ENCODE data around the gene JAK1. TPM values are rescaled to one million over a fixed set of nuclear protein-coding genes. Genes with fewer than 3 reads are reported as not detected.
"Not testable (repeated sequence)": the region's sequence is repeated elsewhere in the genome, so short reads cannot be mapped to it uniquely, and the experiment has no call there.

The JAK1 gene
- total and polyA plus RNA-seq, 2 experiments from 2014 or later, result 24.9 to 41.3 TPM

DNA sequence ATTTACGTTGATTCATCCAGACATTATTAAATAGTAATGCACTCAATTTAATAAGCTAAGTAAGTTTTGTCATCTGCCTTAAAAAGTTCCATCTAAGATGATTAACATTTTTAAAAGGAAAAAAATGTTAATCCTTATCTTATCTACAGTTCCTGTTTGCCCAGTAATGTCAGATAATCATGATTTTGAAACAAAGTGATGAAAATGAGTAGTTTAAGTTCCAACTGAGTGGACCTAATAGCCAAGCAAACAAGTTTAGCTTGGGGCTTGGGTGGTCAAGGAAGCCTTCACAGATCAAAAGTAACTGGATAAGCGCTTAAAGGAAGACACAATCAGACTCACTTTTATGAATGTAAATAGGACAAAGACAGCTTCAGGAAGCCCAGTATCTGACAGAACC, 40.5 kb upstream of the JAK1 start:
- peak in 1 of 2 donors; percentile 7 for DNase-seq (ENCODE audit: low read depth in 1 of 2, low spot score in 1 of 2)
- Histone ChIP-seq H3K36me3 (no peaks in the 10 kb centered on the region), H3K4me3 (no peak overlapping the region), H3K27ac (no peak overlapping the region), H3K9me3 (ENCODE audit: low read depth) (no peaks in the 10 kb centered on the region), H3K4me1 (ENCODE audit: low read depth) (no peaks in the 10 kb centered on the region), H3K27me3 (peaks cover 41% of the 10 kb centered on the region)
- TF ChIP-seq CTCF (IDR thresholded peaks at IDR 0.05; ENCODE audit: low read depth, low read length), result no peak

- Histone ChIP-seq H3K36me3 (no peaks in the 10 kb centered on the region), H3K27ac (no peak overlapping the region), H3K4me3 (peak overlapping the region; percentile 35), H3K9me3 (ENCODE audit: low read depth) (no peaks in the 10 kb centered on the region), H3K4me1 (ENCODE audit: low read depth) (no peaks in the 10 kb centered on the region), H3K27me3 (peaks cover 50% of the 10 kb centered on the region)
- DNase-seq (ENCODE audit: low read depth in 1 of 2, low spot score in 1 of 2), result no peak
- no peak for TF ChIP-seq CTCF (IDR thresholded peaks at IDR 0.05; ENCODE audit: low read depth, low read length)
Measured at GRCh38 chr1:65003316-65003664, 36.9 kb upstream of the JAK1 start.

DNA sequence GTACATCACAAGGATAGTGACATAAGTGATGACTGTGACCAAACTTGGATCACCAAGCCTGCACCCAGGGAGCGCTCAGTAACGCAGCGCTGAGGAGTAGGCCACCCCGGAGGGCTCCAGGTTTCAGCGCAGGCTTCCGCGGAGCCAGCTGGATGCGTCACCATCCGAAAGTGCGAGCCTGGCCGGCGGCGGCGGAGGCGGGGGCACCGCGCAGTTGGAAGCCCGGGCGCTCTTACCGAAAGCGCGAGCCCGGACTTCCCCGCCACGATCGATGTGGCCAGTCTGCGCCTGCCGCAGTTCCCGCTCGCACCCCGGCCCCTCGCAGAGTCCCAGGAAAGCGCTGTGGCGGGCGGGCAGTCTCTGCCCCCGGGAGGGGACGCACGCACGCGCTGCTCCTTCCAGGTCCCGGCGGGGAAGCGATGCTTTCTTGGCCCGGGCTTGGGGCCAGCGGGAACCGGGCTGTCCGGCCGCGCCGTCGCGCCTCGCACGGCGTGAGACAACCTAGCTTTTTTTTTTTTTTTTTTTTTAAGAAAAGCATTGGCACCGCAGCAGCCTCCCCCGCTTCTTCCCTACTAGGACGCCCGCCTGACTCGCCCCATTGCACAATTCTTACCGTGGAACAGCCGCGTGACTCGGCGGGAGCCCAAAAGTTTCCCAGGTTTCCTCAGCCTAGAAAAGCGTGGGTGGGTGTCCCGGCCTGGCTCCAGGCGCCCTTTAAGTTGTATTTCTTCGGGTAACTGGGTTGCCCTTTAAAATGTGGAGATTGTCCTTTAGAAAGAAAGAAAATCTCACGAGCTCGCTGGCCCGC, 36.4 kb upstream of the JAK1 start:
- H3K27me3 ChIP-seq, result peaks cover 50% of the 10 kb centered on the region
- TF ChIP-seq CTCF (IDR thresholded peaks at IDR 0.05; ENCODE audit: low read depth, low read length), result peak; percentile 1
- DNase-seq (ENCODE audit: low read depth in 1 of 2, low spot score in 1 of 2), result peak; percentile 70 to 96

DNA sequence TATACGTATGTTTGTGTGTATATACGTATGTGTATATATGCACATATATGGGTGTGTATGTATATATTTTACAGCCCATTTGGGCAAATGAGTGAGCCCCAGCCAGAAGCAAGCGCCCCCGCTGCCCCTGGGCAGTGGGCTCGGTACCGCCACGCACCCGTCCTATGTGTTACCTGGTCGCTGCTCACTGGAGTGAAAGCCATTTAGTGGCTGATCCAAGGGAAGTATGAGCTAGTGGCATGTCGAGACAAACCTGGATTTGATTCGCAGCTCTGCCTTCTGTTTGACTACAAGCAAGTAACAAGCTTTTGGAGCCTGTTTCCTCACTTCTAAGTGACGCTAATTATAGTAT, 35.8 kb upstream of the JAK1 start:
- no peak overlapping the region for H3K27ac ChIP-seq
- no peaks in the 10 kb centered on the region for H3K4me1 ChIP-seq (ENCODE audit: low read depth)
- no peak for TF ChIP-seq CTCF (IDR thresholded peaks at IDR 0.05; ENCODE audit: low read depth, low read length)
- H3K27me3 ChIP-seq, result peaks cover 50% of the 10 kb centered on the region
- no peaks in the 10 kb centered on the region for H3K9me3 ChIP-seq (ENCODE audit: low read depth)
- DNase-seq (ENCODE audit: low read depth in 1 of 2, low spot score in 1 of 2), result no peak
- H3K4me3 ChIP-seq, result peak overlapping the region; percentile 35
- no peaks in the 10 kb centered on the region for H3K36me3 ChIP-seq

More for the DNA sequence above, 36.4 kb upstream of the JAK1 start:
- Histone ChIP-seq H3K4me1 (ENCODE audit: low read depth) (no peaks in the 10 kb centered on the region), H3K36me3 (no peaks in the 10 kb centered on the region), H3K27ac (no peak overlapping the region), H3K4me3 (peak overlapping the region; percentile 35), H3K9me3 (ENCODE audit: low read depth) (no peaks in the 10 kb centered on the region)

DNA sequence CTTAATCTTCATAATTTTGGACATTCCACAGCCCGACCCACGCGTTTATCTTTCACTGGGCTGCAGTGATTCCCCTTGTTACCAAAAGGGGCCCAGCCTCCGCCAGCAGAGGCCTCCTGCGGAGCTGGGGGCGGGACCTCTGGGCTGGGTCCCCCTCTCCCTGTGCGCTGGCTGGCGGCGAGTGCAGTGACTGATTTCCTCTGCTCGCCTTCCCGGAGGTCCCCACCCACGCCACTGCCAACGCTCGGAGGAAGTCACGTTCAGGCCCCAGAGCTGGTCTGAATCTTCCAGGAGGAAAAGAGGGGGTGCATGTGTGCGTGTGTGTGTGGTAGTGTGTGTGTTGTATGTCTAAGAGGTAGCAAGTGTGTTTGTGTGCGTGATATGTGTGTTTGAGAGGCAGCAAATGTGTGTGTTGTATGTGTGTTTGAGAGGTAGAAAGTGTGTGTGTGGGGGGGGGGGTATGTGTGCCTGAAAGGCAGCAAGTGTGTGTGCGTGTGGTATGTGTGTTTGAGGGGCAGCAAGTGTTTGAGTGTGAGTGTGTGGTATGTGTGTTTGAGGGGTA, 35.0 kb upstream of the JAK1 start:
- Histone ChIP-seq H3K9me3 (ENCODE audit: low read depth) (no peaks in the 10 kb centered on the region), H3K27me3 (peaks cover 50% of the 10 kb centered on the region), H3K36me3 (no peaks in the 10 kb centered on the region), H3K27ac (no peak overlapping the region), H3K4me1 (ENCODE audit: low read depth) (no peaks in the 10 kb centered on the region), H3K4me3 (no peak overlapping the region)
- peak; percentile 28 for TF ChIP-seq CTCF (IDR thresholded peaks at IDR 0.05; ENCODE audit: low read depth, low read length)
- DNase-seq (ENCODE audit: low read depth in 1 of 2, low spot score in 1 of 2), result peak; percentile 20 to 93

- H3K36me3 ChIP-seq; H3K27ac ChIP-seq; DNase-seq (ENCODE audit: low read depth in 1 of 2, low spot score in 1 of 2); H3K4me1 ChIP-seq (ENCODE audit: low read depth); H3K4me3 ChIP-seq; H3K9me3 ChIP-seq (ENCODE audit: low read depth): not testable (repeated sequence)
- peaks cover 25% of the 10 kb centered on the region for H3K27me3 ChIP-seq
Measured at GRCh38 chr1:64998425-64998948, 32.1 kb upstream of the JAK1 start.
